SJCRH30 (cell line): ENCODE data around the gene PROCR. TPM values are rescaled to one million over a fixed set of nuclear protein-coding genes. Genes with fewer than 3 reads are reported as not detected.
"Not testable (repeated sequence)": the region's sequence is repeated elsewhere in the genome, so short reads cannot be mapped to it uniquely, and the experiment has no call there.

Experiments used
- DNase-seq, 2 experiments: peaks; one replicate each; pipeline ENCODE4 v3.0.0-alpha.2; 2015 to 2020
- H3K27ac ChIP-seq: fragments of 250-450 bp; sonication (Bioruptor Pico); 2 replicates; pipeline ENCODE4 v1.5.1; 2020; ENCODE audit warnings: mild to moderate bottlenecking, moderate library complexity
- H3K27me3 ChIP-seq: fragments of 250-450 bp; sonication (Bioruptor Pico); 2 replicates; pipeline ENCODE4 v1.5.1; 2020; ENCODE audit warnings: mild to moderate bottlenecking, moderate library complexity
- H3K36me3 ChIP-seq: fragments of 250-450 bp; sonication (Bioruptor Pico); 2 replicates; pipeline ENCODE4 v1.5.1; 2020; ENCODE audit warnings: mild to moderate bottlenecking, moderate library complexity
- H3K4me1 ChIP-seq: fragments of 250-450 bp; sonication (Bioruptor Pico); 2 replicates; pipeline ENCODE4 v1.5.1; 2020; ENCODE audit warnings: mild to moderate bottlenecking, moderate library complexity
- H3K4me3 ChIP-seq: fragments of 250-450 bp; sonication (Bioruptor Pico); 2 replicates; pipeline ENCODE4 v1.5.1; 2020; ENCODE audit warnings: mild to moderate bottlenecking, moderate library complexity
- H3K9me3 ChIP-seq: fragments of 250-450 bp; sonication (Bioruptor Pico); replicated peaks from 2 replicates; pipeline ENCODE4 v1.5.1; 2020; ENCODE audit warnings: mild to moderate bottlenecking, moderate library complexity
- total RNA-seq: library from RNA; depleted of rRNA; stranded (reverse); fragments of >200 nt; shearing (Covaris generic); gene quantifications from 2 replicates; pipeline ENCODE4 v1.2.3, GENCODE V29; 2014

Gene PROCR
- total RNA-seq, 1 experiment from 2014 or later = 9.0 TPM

DNA sequence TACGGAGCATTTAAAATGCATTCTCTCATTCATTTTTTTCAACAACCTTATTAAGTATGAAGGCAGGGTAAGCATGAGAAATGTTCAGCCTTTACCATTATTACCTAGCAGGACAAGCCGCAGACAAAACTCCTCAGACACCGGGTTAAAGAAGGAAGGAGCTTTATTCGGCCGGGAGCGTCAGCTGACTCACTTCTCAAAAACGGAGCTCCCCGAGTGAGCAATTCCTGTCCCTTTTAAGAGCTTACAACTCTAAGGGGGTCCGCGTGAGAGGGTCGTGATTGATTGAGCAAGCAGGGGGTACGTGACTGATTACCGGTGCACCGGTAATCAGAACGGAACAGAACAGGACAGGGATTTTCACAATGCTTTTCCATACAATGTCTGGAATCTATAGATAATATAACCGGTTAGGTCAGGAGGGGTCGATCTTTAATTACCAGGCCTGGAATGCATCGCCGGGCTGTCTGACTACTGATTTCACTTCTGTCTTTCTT lies 24.2 kb upstream of the PROCR start:
- Histone ChIP-seq H3K27ac (peak overlapping the region; percentile 2; the same call in 1 of the 2 replicates), H3K4me3 (peak overlapping the region; percentile 74)
- H3K27me3 ChIP-seq, H3K9me3 ChIP-seq, H3K36me3 ChIP-seq, H3K4me1 ChIP-seq: not testable (repeated sequence)
- DNase-seq = peak in 1 of 2 experiments; percentile 37

DNA sequence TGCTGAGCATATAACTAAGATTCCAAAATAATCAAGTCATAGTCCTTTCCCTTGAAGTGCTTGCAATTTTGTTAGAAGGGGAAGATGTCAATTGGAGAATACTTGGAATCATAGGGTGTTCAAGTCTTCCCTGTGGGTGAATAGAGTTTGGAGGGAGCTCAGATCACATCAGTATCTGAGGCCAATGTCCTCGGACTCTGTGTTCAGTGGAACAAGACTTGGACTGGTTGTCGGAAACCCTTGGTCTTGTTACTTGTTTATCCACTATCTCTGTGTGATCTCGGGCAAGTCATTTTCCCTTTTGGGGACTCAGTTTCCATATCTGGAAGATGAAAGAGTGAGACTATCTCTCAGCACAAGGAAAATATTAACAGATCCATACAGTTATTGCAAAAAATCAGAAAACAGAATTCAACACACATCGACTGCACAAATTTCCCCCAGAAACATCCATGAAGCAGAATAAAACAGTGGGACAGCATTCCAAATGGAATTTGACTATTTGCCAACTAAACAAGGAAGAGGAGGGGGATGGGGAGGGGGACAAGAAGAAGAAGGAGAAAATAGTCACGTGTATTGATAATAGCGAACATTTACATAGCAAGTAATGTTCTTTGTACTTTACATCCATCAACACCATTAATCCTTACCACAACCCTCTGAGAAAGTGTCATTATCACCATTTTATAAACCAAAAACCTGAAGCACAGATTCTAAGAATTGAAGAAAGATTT lies 20.9 kb upstream of the PROCR start:
- Histone ChIP-seq H3K27me3 (no peaks in the 10 kb centered on the region), H3K27ac (no peak overlapping the region), H3K4me3 (no peak overlapping the region), H3K4me1 (no peaks in the 10 kb centered on the region), H3K36me3 (no peaks in the 10 kb centered on the region), H3K9me3 (no peaks in the 10 kb centered on the region)
- no peak for DNase-seq

DNA sequence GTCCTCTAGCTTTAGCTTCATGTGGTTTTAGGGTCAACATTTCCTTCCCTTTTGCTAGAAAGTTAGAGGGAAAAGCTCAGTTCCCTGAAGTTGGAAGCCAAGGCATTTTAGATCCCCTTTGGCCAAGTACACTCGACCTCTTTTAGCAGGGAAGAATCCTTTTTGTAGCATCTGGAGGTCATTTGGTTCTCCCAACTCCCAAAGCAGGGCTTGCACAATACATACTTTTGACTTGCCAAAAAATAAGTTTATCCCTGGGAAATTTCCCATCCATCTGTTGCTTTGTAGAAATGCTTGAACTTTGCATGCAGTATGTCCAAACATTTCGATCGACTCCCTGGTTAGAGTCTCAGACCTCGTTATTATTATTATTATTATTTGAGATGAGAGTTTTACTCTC lies 20.1 kb upstream of the PROCR start:
- no peaks in the 10 kb centered on the region for H3K36me3 ChIP-seq
- no peak overlapping the region for H3K4me3 ChIP-seq
- no peaks in the 10 kb centered on the region for H3K9me3 ChIP-seq
- no peak for DNase-seq
- no peak overlapping the region for H3K27ac ChIP-seq
- no peaks in the 10 kb centered on the region for H3K4me1 ChIP-seq
- no peaks in the 10 kb centered on the region for H3K27me3 ChIP-seq

DNA sequence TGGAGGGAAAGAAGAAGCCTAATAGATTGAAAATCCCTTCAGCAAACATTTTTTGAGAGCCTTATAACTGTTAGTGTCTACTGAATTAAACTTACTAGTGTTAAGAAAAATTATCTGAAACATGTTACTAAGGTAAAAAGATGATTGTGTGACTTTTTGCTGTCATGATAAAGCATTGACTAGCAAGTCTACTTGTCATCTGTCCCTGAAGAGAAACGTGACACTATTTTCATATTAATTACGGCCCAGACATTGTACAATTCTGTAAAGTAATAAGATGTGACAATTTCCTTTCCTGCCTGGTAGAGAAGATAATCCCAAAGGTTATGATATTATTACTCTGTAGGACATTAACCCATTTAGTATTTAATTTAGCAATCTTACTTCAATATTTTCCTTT lies 15.9 kb upstream of the PROCR start:
- no peak for DNase-seq
- no peaks in the 10 kb centered on the region for H3K9me3 ChIP-seq
- H3K27ac ChIP-seq = no peak overlapping the region
- no peaks in the 10 kb centered on the region for H3K27me3 ChIP-seq
- no peaks in the 10 kb centered on the region for H3K4me1 ChIP-seq
- H3K4me3 ChIP-seq = no peak overlapping the region
- H3K36me3 ChIP-seq = no peaks in the 10 kb centered on the region

DNA sequence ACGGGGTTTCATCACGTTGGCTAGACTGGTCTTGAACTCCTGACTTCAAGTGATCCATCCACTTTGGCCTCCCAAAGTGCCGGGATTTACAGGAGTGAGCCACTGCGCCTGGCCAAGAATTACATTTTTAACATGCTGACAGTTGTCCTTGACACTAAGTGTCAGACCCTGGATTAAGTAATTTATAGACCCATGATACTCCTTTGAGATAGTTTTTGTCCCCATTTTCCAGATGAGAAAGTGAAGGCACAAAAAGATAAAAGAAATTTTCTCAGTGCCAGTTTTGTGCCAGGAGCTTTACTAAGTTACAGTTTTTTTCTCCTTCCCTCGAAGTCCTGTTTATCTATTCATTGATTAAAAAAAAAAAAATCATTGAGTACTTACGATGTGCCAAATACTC lies 14.9 kb upstream of the PROCR start:
- H3K27me3 ChIP-seq = no peaks in the 10 kb centered on the region
- H3K4me3 ChIP-seq = no peak overlapping the region
- H3K4me1 ChIP-seq = no peaks in the 10 kb centered on the region
- no peak overlapping the region for H3K27ac ChIP-seq
- no peak for DNase-seq
- H3K9me3 ChIP-seq = no peaks in the 10 kb centered on the region
- no peaks in the 10 kb centered on the region for H3K36me3 ChIP-seq

DNA sequence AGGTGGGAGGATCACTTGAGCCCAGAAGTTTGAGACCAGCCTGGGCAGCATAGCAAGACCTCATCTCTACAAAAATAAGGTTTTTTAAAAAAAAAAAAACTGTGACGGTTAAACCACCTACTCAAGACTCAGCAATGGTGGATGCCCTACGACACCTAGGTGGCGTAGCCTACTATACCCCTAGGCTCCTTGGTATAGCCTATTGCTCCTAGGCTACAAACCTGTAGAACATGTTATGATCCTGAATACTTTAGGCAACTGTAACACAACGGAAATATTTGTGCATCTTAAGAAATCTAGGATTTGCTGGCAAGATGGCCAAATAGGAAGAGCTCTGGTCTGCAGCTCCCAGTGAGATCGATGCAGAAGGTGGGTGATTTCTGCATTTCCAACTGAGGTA lies 11.5 kb upstream of the PROCR start:
- not testable (repeated sequence) for H3K4me3 ChIP-seq, H3K9me3 ChIP-seq, DNase-seq, H3K4me1 ChIP-seq, H3K36me3 ChIP-seq, H3K27ac ChIP-seq, H3K27me3 ChIP-seq

DNA sequence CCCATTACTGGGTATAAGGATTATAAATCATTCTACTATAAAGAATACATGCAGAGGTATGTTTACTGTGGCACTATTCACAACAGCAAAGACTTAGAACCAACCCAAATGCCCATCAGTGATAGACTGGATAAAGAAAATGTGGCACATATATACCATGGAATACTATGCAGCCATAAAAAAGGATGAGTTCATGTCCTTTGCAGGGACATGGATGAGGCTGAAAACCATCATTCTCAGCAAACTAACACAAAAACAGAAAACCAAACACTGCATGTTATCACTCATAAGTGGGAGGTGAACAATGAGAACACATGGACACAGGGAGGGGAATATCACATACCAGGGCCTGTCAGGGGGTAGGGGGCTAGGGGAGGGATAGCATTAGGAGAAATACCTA lies 7.3 kb upstream of the PROCR start:
- not testable (repeated sequence) for H3K36me3 ChIP-seq, H3K27me3 ChIP-seq, H3K9me3 ChIP-seq, H3K4me3 ChIP-seq, DNase-seq, H3K27ac ChIP-seq, H3K4me1 ChIP-seq

DNA sequence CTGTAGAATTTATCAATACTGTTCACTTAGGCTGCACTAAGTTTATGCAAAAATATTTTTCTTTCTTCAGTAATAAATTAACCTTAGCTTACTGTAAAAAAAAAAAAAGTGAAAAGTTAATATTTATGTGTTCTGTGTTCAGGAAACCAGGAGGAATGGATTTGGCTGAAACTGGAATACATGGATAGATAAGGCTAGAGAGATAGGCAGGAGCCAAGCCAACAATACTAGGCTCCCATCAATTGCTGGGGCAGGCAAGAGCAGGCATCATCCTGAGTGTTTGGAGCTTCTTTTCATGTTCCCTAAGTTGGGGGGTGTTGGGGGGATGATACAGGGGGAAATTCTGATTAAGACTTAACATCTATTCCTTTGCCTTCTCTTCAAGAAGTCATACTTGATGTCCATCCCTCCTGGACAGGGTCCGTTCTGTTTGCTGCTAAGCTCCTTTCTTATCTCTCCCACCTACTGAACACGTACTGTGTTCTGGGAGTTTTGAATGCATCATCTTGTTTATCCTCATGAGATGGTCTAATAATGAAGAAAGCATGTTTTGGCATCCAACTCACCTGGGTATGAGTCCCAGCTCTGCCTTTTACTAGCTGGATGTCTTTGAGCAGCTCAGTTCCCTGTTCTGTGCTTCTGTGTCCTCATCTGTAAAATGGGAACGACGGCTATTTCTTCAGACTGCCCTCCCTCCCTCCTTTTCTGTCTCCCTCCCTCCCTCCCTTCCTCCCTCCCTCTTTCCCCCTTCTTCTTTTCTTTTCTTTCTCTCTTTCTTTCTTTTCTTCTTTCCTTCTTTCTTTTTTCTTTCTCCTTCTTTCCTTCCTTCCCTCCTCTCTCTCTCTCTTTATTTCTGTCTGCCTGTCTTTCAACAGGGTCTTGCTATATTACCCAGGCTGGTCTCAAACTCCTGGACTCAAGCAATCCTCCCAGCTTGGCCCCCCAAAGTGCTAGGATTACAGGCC lies 6.4 kb upstream of the PROCR start:
- Histone ChIP-seq H3K27ac (no peak overlapping the region), H3K9me3 (peaks cover 3% of the 10 kb centered on the region; the same call in 1 of the 2 replicates), H3K4me1 (peaks cover 6% of the 10 kb centered on the region; the same call in 1 of the 2 replicates), H3K4me3 (no peak overlapping the region), H3K27me3 (no peaks in the 10 kb centered on the region), H3K36me3 (no peaks in the 10 kb centered on the region)
- no peak for DNase-seq

DNA sequence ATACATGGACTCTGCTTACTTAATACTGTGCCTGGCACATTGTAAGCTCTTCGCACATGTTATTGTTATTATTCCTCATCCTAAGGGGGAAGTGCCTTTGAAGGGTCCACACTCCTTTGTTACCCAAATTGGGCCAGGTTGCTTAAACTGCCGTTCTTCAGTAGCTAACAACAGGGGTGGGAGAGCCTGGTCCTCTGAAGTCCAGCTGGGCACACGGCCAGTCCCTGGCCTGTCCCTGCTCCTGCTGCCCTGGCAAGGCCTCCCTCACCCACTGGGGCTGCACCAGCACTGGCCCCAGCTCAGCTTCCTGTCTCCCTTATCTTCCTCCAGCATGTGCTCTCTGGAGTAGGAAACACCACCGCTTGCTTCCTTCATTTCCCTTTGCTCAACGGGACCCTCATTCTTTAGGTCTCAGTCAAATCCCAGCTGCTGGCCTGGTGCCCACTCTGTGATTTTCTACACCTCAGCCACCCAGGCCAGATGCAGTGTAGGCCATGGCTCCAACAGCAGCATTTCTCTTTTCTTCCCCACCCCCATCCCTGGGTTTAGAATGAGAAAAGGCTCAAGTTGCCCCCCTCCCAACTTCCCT lies 5.5 kb upstream of the PROCR start:
- Histone ChIP-seq H3K27ac (no peak overlapping the region), H3K36me3 (no peaks in the 10 kb centered on the region), H3K9me3 (peaks cover 3% of the 10 kb centered on the region; the same call in 1 of the 2 replicates), H3K4me1 (peaks cover 6% of the 10 kb centered on the region; the same call in 1 of the 2 replicates), H3K4me3 (no peak overlapping the region), H3K27me3 (no peaks in the 10 kb centered on the region)
- DNase-seq = peak; percentile 55 to 75

DNA sequence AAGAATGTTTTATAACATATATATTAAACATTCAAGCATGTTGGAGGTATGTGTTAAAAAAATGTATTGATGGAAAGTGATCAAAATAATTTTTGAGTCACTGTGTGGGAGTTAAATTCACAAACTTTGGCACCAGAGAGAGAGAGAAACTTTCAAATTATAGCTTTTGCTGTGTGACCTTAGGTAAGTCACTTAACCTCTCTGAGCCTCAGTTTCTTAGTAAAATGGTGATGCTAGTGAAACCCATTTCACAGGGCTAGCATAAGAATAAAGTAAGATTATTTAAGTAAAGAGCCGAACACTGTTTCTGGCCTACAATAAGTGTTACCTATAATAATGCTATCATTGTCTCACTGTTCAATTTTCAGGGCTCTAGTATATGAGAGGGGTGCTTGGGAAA lies 4.1 kb upstream of the PROCR start:
- Histone ChIP-seq H3K27ac (no peak overlapping the region), H3K36me3 (no peaks in the 10 kb centered on the region), H3K4me1 (peaks cover 6% of the 10 kb centered on the region; the same call in 1 of the 2 replicates), H3K4me3 (no peak overlapping the region), H3K9me3 (peaks cover 3% of the 10 kb centered on the region; the same call in 1 of the 2 replicates), H3K27me3 (no peaks in the 10 kb centered on the region)
- no peak for DNase-seq

DNA sequence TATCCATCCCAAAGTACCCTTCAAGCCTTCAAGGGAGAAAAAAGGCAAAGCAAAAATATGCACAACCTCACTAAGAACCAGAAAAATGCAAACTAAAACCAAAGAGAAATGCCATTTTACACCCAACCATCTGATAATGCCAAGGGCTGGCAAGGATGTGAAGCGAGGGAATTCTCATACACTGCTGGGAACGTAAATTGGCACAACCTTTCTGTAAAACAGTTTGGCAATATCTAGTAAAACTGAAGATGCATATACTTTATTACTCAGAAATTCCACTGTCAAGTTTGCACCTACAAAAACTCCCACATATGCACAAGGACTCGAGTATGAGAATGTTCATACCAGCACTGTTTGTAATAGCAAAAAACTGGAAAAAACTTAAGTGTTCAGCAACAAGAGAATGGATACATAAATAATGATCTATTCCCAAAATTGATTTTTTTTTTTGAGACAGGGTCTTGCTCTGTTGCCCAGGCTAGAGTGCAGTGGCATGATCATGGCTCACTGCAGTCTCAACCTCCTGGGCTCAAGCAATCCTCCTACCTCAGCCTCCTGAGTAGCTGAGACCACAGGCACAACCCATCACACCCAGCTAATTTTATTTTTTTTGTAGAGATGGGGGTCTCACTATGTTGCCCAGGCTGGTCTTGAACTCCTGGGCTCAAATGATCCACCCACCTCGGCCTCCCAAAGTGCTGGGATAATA lies 3.0 kb upstream of the PROCR start:
- H3K27me3 ChIP-seq, H3K4me1 ChIP-seq, H3K36me3 ChIP-seq, H3K4me3 ChIP-seq, DNase-seq, H3K27ac ChIP-seq, H3K9me3 ChIP-seq: not testable (repeated sequence)

DNA sequence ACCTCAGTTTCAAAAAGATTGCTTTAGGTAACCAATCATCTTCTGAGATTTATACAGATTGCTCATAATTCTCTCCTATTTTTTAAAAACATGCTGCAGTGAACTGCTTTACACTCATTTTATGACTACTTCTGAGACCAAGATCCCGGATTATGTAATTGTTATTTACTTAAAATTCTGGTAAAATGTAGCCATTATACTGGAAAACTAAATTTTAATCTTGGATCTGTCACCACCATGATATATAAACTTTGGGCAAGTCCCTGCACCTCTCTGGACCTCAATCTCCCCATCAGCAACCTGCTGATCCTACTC lies 477 bp upstream of the PROCR start:
- Histone ChIP-seq H3K9me3 (no peaks in the 10 kb centered on the region), H3K27me3 (no peaks in the 10 kb centered on the region), H3K27ac (no peak overlapping the region), H3K4me1 (peaks cover 2% of the 10 kb centered on the region; the same call in 1 of the 2 replicates), H3K4me3 (peak overlapping the region; percentile 50), H3K36me3 (no peaks in the 10 kb centered on the region)
- DNase-seq = no peak

DNA sequence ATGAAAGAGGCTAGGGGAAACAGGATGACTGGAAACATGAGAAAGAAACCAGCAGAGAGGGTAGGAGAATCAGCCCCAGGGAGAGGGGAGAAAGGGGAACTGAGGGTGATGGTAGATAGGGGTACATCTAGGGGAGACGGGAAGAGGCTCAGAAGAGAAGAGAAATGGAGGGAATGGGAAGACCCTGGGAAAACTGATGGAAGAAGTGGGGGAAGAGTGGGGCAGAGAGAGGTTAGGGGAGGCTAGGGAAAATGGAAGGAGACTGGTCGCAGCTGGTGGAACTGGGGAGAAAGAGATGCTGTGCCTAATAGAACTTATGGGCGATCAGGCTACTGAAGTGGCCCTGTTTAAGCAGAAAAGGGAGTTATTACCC lies 548 bp downstream of the PROCR start:
- H3K4me1 ChIP-seq = no peaks in the 10 kb centered on the region
- H3K27ac ChIP-seq = no peak overlapping the region
- peak overlapping the region; percentile 50 for H3K4me3 ChIP-seq
- DNase-seq = no peak
- no peaks in the 10 kb centered on the region for H3K36me3 ChIP-seq
- no peaks in the 10 kb centered on the region for H3K9me3 ChIP-seq
- H3K27me3 ChIP-seq = no peaks in the 10 kb centered on the region

DNA sequence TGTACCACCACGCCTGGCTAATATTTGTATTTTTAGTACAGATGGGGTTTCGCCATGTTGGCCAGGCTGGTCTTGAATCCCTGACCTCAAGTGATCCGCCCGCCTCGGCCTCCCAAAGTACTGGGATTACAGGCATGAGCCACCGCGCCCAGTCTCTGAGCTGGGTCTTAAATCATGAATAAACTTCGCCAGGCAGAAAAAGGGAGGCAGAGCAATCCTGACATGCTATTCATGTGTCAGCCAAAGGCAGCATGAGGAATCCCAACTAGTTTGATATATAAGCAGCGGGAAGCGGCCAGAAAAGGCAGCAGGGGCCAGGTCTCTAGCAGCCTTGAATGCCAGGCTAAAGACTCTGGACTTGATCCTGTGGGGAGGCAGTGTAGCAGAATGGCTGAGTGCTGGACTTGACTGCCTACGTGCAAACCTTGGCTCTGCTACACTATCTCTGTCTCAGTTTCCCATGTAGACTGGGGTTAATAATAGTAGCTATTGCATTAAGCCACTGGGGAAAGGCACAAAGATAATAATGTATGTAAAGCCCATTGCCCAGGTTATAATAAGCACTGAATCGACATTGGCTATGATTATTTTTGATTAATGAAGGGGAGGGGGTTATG lies 1.8 kb downstream of the PROCR start:
- no peaks in the 10 kb centered on the region for H3K27me3 ChIP-seq
- H3K36me3 ChIP-seq = no peaks in the 10 kb centered on the region
- H3K4me1 ChIP-seq = no peaks in the 10 kb centered on the region
- H3K4me3 ChIP-seq = no peak overlapping the region
- H3K27ac ChIP-seq = no peak overlapping the region
- no peaks in the 10 kb centered on the region for H3K9me3 ChIP-seq
- DNase-seq = no peak
